Left ventricle myocardium inferior (tissue), 1 donor: ENCODE data around the gene MUC15. TPM values are rescaled to one million over a fixed set of nuclear protein-coding genes. Genes with fewer than 3 reads are reported as not detected.

Experiments
- DNase-seq: peaks from one replicate; pipeline ENCODE4 v3.0.0-alpha.2; 2020
- H3K27ac ChIP-seq: fragments of 200-600 bp; replicated peaks from 2 replicates; pipeline ENCODE4 v1.8.0; 2021
- H3K27me3 ChIP-seq: fragments of 200-600 bp; 2 replicates; pipeline ENCODE4 v1.8.0; 2021; ENCODE audit warnings: low read depth
- H3K36me3 ChIP-seq: fragments of 200-600 bp; 2 replicates; pipeline ENCODE4 v1.8.0; 2021
- H3K4me1 ChIP-seq: fragments of 200-600 bp; 2 replicates; pipeline ENCODE4 v1.8.0; 2021
- H3K4me3 ChIP-seq: fragments of 200-600 bp; 2 replicates; pipeline ENCODE4 v1.8.0; 2021; ENCODE audit warnings: mild to moderate bottlenecking, moderate library complexity
- H3K9me3 ChIP-seq: fragments of 200-600 bp; replicated peaks from 2 replicates; pipeline ENCODE4 v1.8.0; 2021
- intact Hi-C: fragments of 100-400 bp; cut with micrococcal nuclease; formaldehyde crosslinking; loops from one replicate; pipeline ENCODE4 v1.11.0; 2022
- long read RNA-seq: library from polyadenylated mRNA; unstranded; transcript quantifications from one replicate; pipeline ENCODE4 v2.0.0, GENCODE V29; 2021
- total RNA-seq: library from RNA; stranded (reverse); fragmentation: NEBNext Ultra II Directional; extraction: Animal tissue kit (Norgen Biotek cat#: 25700); gene quantifications from one replicate; pipeline ENCODE4 v1.2.1, GENCODE V29; 2021
- TF ChIP-seq, protein P1 (sequence below): fragments of 200-600 bp; IDR thresholded peaks from 2 replicates; pipeline ENCODE4 v1.8.0; 2021; ENCODE audit warnings: antibody characterized with exemption, mild to moderate bottlenecking, borderline replicate concordance
- donor health status: DM: no; HTN: yes; CAD: no; lungs with severe emphysema.

The MUC15 gene, protein sequence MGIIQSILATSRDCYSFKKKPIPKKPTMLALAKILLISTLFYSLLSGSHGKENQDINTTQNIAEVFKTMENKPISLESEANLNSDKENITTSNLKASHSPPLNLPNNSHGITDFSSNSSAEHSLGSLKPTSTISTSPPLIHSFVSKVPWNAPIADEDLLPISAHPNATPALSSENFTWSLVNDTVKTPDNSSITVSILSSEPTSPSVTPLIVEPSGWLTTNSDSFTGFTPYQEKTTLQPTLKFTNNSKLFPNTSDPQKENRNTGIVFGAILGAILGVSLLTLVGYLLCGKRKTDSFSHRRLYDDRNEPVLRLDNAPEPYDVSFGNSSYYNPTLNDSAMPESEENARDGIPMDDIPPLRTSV
- not detected for total RNA-seq
- long read RNA-seq: 0 reads

DNA sequence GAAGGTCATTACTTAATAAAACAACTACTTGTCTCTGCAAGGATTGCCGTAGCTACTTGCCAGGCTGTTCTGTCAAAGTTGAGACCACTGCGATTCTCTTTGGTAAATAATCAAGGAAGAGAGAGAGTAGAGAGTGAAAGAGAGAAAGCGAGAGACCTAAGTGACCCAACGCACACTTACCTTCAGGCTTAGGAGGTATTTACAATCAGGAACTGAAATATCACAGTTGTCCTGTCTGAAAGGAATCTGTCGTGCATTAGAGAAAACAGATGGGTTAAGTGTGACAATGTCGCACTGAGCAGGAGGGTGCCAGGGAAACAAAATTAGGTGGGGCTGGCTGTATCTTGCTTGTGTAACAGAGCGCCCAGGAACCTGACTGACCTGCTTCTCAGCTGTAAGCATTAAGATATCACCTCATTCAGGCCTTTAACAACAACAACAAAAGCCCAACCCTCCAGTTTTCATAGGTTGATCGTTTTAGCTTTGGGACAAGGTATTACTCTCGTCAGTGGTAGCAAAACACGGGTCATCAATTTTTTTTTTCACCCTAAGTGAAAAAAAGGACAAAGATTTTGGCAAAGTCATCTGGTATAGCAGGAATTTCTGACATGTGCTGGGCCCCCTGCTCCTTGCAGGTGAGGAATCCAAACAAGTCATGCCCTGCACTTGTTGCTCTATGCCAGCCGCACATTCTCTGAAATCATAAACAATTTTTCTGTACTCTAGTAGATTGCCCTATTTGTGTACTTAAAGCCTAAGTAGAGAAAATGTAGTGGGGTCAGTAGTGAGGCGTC lies at the start of gene MUC15:
TSS of gene MUC15 (minus strand) at position 403 of the 794 bp plus-strand sequence. CDS start 5,169 bp downstream, outside the sequence.
- H3K27me3 ChIP-seq: no peaks in the 10 kb centered on the region
- H3K27ac ChIP-seq: no peak within 1 kb of the TSS
- H3K4me1 ChIP-seq: no peaks in the 10 kb centered on the region
- intact Hi-C loops: no loop called here
- H3K9me3 ChIP-seq: no peaks in the 10 kb centered on the region
- H3K36me3 ChIP-seq: no peaks in the 10 kb centered on the region
- no peak within 1 kb of the TSS for H3K4me3 ChIP-seq
- TF ChIP-seq, protein P1, sequence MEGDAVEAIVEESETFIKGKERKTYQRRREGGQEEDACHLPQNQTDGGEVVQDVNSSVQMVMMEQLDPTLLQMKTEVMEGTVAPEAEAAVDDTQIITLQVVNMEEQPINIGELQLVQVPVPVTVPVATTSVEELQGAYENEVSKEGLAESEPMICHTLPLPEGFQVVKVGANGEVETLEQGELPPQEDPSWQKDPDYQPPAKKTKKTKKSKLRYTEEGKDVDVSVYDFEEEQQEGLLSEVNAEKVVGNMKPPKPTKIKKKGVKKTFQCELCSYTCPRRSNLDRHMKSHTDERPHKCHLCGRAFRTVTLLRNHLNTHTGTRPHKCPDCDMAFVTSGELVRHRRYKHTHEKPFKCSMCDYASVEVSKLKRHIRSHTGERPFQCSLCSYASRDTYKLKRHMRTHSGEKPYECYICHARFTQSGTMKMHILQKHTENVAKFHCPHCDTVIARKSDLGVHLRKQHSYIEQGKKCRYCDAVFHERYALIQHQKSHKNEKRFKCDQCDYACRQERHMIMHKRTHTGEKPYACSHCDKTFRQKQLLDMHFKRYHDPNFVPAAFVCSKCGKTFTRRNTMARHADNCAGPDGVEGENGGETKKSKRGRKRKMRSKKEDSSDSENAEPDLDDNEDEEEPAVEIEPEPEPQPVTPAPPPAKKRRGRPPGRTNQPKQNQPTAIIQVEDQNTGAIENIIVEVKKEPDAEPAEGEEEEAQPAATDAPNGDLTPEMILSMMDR: no peak
- no peak for DNase-seq

DNA sequence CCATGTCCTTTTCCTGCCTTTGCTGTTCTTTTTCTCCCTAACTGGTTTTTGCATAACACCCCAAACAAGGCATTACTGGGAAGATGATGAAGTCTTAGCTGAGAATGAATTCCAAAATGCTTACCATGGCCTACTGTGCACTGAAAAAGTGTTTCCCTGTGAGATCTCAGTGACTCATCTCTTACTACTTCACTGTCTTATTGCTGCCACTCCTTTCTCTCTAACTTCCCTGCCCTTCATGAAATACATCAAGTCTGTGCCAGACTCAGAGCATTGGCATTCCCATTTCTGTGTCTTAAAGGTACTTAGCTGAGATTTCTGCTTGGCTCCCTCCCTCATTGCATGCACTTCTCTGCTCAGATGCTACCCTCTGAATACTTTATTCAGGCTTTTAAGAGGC lies 49.1 kb upstream of the MUC15 start:
- H3K4me1 ChIP-seq: no peaks in the 10 kb centered on the region
- intact Hi-C loops: no loop called here
- TF ChIP-seq, protein P1: no peak
- no peak overlapping the region for H3K4me3 ChIP-seq
- no peak for DNase-seq
- H3K9me3 ChIP-seq: no peaks in the 10 kb centered on the region
- H3K27ac ChIP-seq: no peak overlapping the region
- no peaks in the 10 kb centered on the region for H3K27me3 ChIP-seq
- no peaks in the 10 kb centered on the region for H3K36me3 ChIP-seq

DNA sequence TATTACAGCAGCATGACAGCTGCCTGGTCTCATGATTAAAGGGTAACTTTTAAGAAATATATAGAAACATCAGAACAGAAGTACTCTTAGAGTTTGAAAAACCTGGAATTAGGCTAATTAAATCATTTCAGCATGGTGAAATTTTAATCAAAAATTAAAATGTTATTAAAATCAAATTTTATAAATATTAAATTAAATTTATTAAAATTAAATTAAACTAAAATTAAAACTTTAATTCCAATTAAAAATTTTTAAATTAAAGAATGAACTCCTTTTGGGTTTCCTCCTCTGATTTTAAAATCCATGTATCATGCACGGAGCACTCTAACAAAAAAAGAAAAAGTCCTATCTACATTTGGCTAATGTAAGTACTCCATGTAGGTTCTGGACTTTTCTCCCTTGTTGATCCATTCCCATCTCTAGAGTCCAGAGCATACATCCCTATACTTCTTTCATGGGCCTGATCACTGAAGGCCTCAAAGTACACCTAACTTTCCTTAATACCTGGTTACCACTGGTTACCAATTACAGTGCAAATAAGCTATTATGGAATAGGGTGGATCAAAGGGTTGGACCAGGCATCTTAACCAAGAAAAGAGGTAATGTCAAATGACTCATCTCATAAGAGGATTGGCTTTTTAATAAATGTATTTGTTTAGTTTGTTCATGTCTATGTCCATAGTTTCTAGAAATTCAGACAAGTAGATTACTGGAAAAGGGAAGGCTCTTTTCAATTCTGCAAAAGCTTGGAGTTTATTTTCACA lies 48.4 kb upstream of the MUC15 start:
- intact Hi-C loops: no loop called here
- Histone ChIP-seq H3K9me3 (no peaks in the 10 kb centered on the region), H3K27ac (no peak overlapping the region), H3K27me3 (no peaks in the 10 kb centered on the region), H3K4me1 (no peaks in the 10 kb centered on the region), H3K36me3 (no peaks in the 10 kb centered on the region), H3K4me3 (no peak overlapping the region)
- DNase-seq: no peak
- TF ChIP-seq, protein P1: no peak

DNA sequence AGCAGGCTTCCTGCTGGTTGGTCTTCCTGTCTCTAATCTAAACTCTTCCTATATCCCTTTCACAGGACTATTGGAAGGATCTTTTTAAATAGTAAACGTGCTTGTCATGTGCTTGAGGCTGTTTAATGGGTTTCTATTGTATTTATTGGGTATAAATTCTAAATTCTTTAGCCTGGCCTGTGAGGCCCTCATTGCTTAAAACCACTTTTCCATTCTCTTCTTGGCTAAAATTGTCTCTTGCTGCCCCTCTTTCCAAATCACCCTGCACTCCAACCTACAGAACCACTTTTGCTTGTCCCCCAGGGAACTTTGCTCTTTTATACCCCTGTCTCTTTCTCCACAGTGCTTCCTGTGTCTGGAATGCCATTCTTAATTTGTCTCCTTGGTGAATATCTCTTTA lies 46.4 kb upstream of the MUC15 start:
- Histone ChIP-seq H3K4me3 (no peak overlapping the region), H3K4me1 (no peaks in the 10 kb centered on the region), H3K27ac (no peak overlapping the region), H3K9me3 (peaks cover 13% of the 10 kb centered on the region), H3K27me3 (no peaks in the 10 kb centered on the region), H3K36me3 (no peaks in the 10 kb centered on the region)
- no peak for DNase-seq
- TF ChIP-seq, protein P1: no peak
- intact Hi-C loops: no loop called here

DNA sequence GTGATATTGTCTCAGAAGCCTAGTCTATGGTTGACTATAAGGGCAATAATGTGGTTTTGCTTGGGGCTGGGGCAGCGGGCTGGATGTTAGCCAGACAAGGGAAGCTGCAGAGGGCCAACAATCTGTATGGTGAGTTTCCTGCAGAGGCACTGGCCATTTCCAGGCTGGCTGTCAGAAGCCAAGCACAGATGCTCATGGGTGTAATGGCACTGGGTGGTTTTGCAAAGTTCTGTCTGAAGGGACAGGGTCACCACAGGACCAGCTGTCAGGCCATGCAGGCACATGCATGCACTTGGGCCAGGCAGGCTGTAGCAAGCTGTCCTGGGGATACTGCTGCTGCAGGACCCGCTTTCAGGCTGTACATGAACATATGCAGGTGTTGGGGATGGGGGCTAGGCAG lies 41.7 kb upstream of the MUC15 start:
- Histone ChIP-seq H3K27ac (no peak overlapping the region), H3K27me3 (no peaks in the 10 kb centered on the region), H3K4me3 (no peak overlapping the region), H3K36me3 (no peaks in the 10 kb centered on the region), H3K9me3 (peaks cover 34% of the 10 kb centered on the region), H3K4me1 (no peaks in the 10 kb centered on the region)
- TF ChIP-seq, protein P1: no peak
- DNase-seq: no peak
- intact Hi-C loops: no loop called here
